Hepatic stellate cell (primary cell): ENCODE measurements around the gene MIER1.
"Not testable (repeated sequence)": the region's sequence is repeated elsewhere in the genome, so short reads cannot be mapped to it uniquely, and the experiment has no call there.

Experiments
- DNase-seq: peaks from one replicate; pipeline ENCODE4 v3.0.0; 2011; ENCODE audit warnings: low spot score

Gene MIER1

GRCh38 chr1:66924756-66925557, at the start of gene MIER1, which contains the start of gene DNAI4:
MIER1 (plus strand) TSS chr1:66924990; CDS start chr1:66925029, 39 bp downstream.
DNAI4 (minus strand) TSS chr1:66924856; CDS start chr1:66924831, 25 bp downstream.
- peak; percentile 99 for DNase-seq

DNA sequence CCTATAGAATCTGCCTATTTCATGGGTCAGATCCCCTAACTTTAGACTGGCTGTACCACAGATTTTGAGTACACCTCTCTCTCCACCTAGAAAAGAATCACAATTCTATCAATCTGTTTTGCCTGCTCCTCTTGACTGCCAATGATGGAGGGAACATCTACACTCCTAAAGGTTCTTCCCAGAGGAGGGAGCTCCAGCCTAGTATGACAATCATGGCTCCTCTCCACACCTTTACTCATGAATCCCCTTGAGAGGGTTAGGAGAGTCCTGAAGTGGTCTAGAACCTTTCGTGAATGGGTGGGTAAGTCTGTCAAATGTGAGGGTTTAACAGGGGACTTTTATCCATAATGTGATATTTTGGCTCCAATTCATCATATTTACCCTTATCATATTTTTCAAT, 48.1 kb upstream of the MIER1 start:
- no peak for DNase-seq

DNA sequence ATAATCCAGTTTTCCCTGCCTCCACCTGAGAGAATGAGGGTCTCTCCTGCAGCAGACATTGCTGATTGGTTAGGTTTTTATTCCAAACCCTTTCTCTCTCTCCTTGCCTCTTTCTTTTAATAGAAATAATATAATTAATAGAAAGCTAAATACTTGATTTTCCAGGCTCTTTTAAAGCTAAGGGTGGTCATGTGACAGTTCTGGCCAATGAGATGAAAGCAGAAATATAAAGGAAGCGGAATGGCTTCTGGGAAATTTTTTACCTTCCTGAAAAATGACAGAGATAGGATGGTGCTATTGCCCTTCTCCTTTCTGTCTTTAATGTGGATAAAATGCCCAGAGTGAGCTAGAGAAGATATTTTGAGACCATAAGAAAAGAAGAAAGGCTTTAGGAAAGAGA, 35.8 kb upstream of the MIER1 start:
- DNase-seq = no peak

GRCh38 chr1:66890621-66891020, 34.2 kb upstream of the MIER1 start:
- no peak for DNase-seq

GRCh38 chr1:66893712-66894111, 31.1 kb upstream of the MIER1 start:
- no peak for DNase-seq

DNA sequence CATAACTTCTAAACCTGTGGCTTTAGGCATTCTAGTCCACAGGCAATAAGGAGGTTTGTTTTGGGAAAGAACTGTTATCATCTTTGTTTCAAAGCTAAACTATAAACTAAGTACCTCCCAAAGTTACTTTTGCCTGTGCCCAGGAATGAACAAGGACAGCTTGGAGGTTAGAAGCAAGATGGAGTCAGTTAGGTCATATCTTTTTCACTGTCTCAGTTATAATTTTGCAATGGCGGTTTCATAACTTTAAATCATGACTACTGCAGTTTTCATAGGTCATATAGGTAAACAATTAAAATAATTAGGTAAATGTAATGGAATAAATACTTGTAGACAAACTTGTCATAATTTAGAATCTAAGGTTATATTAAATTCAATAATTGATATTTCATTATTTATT, 9.6 kb upstream of the MIER1 start:
- not testable (repeated sequence) for DNase-seq

GRCh38 chr1:66916320-66916719, 8.5 kb upstream of the MIER1 start:
- DNase-seq = no peak

DNA sequence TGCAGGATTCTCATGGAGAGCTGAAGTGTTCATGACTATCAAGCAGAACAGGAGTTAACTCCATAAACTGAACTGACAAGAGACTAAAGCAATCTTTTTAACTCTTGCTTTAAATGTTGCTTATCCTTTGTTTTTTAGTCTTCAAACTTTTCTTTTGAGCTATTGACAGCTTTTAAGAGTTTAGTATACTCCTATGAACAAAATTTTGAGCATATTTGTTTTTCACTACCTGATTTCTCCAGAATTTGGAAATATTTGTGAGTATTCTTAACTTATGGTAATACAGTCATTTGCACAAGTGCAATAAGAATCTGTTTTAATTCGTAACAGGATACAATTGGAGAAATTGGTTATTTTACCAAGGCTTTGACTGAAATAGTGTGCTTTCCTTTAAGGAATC, 7.3 kb upstream of the MIER1 start:
- DNase-seq = no peak

- DNase-seq = no peak
Measured at GRCh38 chr1:66919063-66919462, 5.7 kb upstream of the MIER1 start.

DNA sequence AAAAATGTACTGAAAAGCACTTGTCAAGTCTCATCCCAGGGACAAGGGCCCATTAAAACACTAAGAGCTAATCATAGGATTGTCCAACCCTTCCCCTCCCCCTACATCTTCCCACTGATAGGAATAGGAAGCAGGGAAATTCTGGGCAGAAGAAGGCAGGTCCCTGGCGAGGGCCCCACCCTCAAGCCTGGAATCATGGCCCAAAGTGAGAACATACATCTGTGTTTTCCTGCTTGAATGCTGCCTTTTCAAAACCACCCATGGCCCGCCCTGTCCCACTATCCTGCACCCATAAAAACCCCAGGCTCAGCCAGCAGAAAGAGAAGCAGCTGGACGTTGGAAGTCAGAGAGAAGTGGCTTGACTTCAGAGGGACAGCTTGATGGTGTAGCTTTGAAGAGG, 5.0 kb upstream of the MIER1 start:
- no peak for DNase-seq

DNA sequence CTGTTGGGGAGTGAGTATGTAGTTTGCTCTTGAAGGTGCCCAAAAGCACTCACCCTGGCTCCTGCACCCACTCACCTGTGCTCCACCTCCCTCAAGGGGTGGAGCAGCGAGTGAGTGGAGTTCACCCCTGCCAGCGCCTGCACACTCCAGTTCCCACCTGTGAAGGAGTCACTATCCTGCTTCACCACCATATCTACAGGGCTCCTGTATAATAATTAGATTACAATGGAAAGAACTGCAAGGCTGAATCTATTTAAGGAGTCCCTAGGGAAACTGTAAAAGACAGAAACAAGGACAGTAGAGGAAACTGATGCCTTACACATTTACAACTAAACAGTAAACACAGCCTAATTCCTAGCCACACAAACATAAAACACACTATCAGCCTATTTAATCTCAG, 4.2 kb upstream of the MIER1 start:
- no peak for DNase-seq

DNA sequence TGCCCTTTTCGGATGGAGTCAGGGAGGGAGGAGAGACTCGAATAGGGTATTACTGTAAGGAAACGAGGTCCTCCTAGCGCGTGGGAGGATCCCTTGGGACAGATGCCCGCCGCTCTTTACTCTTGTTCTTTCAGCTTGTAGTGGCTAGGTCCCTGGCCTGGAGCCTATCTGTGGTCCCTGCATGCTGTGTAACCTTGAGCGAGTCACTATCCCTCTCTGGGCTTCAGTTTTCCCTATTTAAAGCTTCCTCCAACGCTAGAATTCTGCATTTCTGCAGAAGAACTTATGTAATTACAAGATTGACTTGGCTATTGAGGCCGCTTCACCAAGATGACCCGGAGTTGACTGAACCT, 744 bp downstream of the MIER1 start:
- DNase-seq = no peak

GRCh38 chr1:66925944-66926343, 1.2 kb downstream of the MIER1 start:
- DNase-seq = no peak

- DNase-seq = no peak
Measured at GRCh38 chr1:66927528-66927927, 2.7 kb downstream of the MIER1 start.

- no peak for DNase-seq
Measured at GRCh38 chr1:66929146-66929688, 4.4 kb downstream of the MIER1 start.

- no peak for DNase-seq
Measured at GRCh38 chr1:66929691-66929998, 4.9 kb downstream of the MIER1 start.

- peak; percentile 89 for DNase-seq
Measured at GRCh38 chr1:66929999-66930822, 5.4 kb downstream of the MIER1 start.

DNA sequence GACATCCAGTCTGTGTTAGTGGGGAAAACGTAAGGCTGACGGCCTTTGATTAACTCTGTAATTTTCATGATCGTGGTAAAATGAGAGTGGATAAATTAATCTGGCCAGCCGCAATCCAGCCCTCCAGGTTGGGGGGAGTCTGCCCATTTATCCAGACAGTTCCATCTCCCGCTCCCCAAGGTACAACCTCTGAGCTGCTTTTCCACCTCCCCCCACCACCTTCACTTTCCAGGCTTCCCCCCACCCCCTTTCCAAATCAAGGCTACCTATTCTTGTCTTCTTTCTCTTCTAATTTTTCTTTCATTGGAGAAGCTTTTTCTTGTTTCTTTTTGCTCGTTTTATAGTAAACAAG, 6.0 kb downstream of the MIER1 start:
- no peak for DNase-seq

DNA sequence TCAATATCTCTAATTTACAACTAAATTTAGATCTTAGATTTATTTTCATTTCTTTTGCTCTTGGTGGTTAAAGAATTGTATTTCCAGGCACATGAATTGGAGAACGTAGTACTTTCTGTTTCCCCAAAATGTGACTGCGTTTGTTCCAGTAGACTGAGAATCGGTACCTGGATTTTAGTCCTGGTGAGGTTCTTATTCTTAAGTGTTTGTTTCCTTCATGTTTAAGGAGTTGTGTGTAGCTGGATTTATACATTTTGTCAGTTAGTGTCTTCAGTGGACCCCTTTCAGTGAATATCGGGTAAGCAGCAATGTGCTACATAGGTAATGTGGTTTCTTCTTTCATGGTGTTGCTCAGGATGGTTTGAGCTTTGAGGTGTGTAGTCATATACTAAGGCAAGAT, 6.8 kb downstream of the MIER1 start:
- DNase-seq = no peak

DNA sequence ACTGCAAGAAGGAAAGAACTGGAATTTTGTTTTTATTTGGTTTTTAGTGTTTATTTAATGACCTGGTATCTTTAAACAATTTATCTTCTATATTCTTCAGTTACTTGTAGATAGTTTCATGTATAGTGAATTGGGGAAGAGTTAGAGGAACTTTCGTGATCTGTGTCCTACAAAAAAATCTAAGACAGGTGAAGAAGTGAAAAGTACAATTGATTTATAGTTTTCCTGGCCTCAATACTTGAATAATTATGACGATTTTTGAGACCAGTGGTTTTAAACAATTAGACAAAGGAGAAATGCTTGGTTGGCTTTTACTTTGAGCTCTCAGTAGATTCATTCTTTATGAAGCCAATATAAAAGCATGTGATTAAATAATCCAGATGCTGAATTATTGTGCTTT, 7.5 kb downstream of the MIER1 start:
- no peak for DNase-seq

DNA sequence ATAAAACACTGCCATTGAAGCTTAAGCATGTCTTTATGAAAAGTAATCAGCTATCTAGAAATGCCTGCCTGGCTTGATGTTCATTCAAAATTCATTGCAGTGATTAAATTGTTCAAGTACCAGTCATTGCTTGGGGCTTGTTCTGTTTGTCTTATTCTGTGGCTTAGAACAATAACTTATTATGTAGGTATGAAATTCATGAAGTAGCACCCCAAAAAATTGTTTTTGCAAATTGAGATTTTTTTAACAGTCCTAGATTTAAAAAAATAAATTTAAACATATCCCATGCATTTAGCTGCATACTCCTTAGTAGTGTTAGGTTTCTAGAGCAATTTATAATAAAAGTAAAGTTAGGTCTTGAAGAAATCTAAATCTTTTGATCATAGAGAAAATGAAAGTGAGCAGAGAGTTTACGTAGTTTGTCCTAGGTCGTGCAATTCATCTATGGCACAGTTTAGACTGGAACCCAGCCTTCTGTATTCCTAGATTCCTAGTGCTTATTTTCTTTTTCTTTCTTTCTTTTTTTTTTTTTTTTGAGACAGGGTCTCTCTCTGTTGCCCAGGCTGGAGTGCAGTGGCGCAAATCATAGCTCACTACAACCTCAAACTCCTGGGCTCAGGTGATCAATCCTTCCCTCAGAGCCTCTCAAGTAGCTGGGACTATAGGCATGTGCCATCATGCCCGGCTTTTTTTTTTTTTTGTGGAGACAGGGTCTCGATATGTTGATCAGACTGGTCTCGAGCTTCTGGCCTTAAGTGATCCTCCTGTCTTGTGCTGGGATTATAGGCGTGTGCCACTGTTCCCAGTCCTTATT, 9.3 kb downstream of the MIER1 start:
- no peak for DNase-seq

GRCh38 chr1:66937529-66938234, 12.9 kb downstream of the MIER1 start:
- DNase-seq = no peak
